SK-N-SH (cell line): ENCODE data around the gene CLEC16A. TPM values are rescaled to one million over a fixed set of nuclear protein-coding genes. Genes with fewer than 3 reads are reported as not detected.

Experiments used
- CTCF ChIA-PET: fragments of 300-600, 350-600 bp; formaldehyde crosslinking; extraction: SDS; loops from one replicate; lab custom pipeline; 2021; lab: Yijun Ruan, JAX
- POLR2A ChIA-PET: fragments of 350-600 bp; sonication (Branson Sonifier 250); formaldehyde crosslinking; extraction: SDS; loops from one replicate; lab custom pipeline; 2020; ENCODE audit warnings: antibody characterized with exemption, inconsistent platforms; lab: Yijun Ruan, JAX
- DNase-seq: peaks from one replicate; pipeline ENCODE4 v3.0.0; 2012
- H2AFZ ChIP-seq: fragments of 200-600 bp; sonication (generic); 2 replicates; pipeline ENCODE4 v1.8.1; 2016; ENCODE audit warnings: antibody characterized with exemption, mild to moderate bottlenecking, low read depth
- H3F3A ChIP-seq: fragments of 200-600 bp; sonication (generic); replicated peaks from 2 replicates; pipeline ENCODE3; 2016; ENCODE audit warnings: antibody characterized with exemption, mild to moderate bottlenecking; ENCODE audit not compliant: insufficient read depth
- H3K27ac ChIP-seq, 2 experiments: fragments of 200-500 bp in 1 of 2; fragments of 200-600 bp in 1 of 2; sonication (Bioruptor generic) in 1 of 2; sonication (generic), shearing (Covaris generic) in 1 of 2; 2 replicates each; pipeline versions ENCODE4 v1.5.1 to v1.6.1; 2014 to 2016; ENCODE audit warnings: low read depth in 2 of 2, inconsistent platforms in 1 of 2, low read length in 1 of 2, mild to moderate bottlenecking in 1 of 2, mixed read lengths in 1 of 2
- H3K27me3 ChIP-seq: fragments of 200-600 bp; sonication (generic), shearing (Covaris generic); 2 replicates; pipeline ENCODE4 v1.6.1; 2016; ENCODE audit warnings: mixed run types; ENCODE audit not compliant: insufficient read depth
- H3K36me3 ChIP-seq, 2 experiments: fragments of 200-500 bp in 1 of 2; fragments of 200-600 bp in 1 of 2; sonication (Bioruptor generic) in 1 of 2; sonication (generic) in 1 of 2; replicated peaks in 1 of 2; 2 replicates each; pipeline versions ENCODE3 to v1.5.1; 2014 to 2016; ENCODE audit warnings: low read length in 1 of 2, mild to moderate bottlenecking in 1 of 2; ENCODE audit not compliant: insufficient read depth in 2 of 2, control insufficient read depth in 1 of 2
- H3K4me1 ChIP-seq, 2 experiments: fragments of 200-500 bp in 1 of 2; fragments of 200-600 bp in 1 of 2; sonication (Bioruptor generic) in 1 of 2; sonication (generic), shearing (Covaris generic) in 1 of 2; 2 replicates each; pipeline versions ENCODE4 v1.5.1 to v1.6.1; 2014 to 2016; ENCODE audit warnings: low read depth in 1 of 2, low read length in 1 of 2, mixed run types in 1 of 2; ENCODE audit not compliant: insufficient read depth in 2 of 2, control insufficient read depth in 1 of 2
- H3K4me2 ChIP-seq: fragments of 200-600 bp; sonication (generic), shearing (Covaris generic); 2 replicates; pipeline ENCODE4 v1.6.1; 2017; ENCODE audit warnings: mixed run types
- H3K4me3 ChIP-seq, 2 experiments: fragments of 200-500 bp in 1 of 2; fragments of 200-600 bp in 1 of 2; sonication (Bioruptor generic) in 1 of 2; sonication (generic), shearing (Covaris generic) in 1 of 2; 2 replicates each; pipeline versions ENCODE4 v1.5.1 to v1.8.1; 2014 to 2016; ENCODE audit warnings: low read depth in 2 of 2, inconsistent platforms in 1 of 2, low read length in 1 of 2, mild to moderate bottlenecking in 1 of 2, mixed read lengths in 1 of 2, moderate library complexity in 1 of 2
- H3K79me2 ChIP-seq: fragments of 200-600 bp; sonication (generic); 2 replicates; pipeline ENCODE4 v1.8.1; 2017; ENCODE audit warnings: mild to moderate bottlenecking; ENCODE audit not compliant: insufficient read depth
- H3K9ac ChIP-seq: fragments of 200-600 bp; sonication (generic); 2 replicates; pipeline ENCODE4 v1.6.1; 2017; ENCODE audit warnings: mixed run types
- H3K9me2 ChIP-seq: fragments of 200-600 bp; sonication (generic); 2 replicates; pipeline ENCODE4 v1.6.1; 2017; ENCODE audit warnings: mixed run types
- H3K9me3 ChIP-seq: fragments of 200-600 bp; sonication (generic); 2 replicates; pipeline ENCODE4 v1.6.1; 2017; ENCODE audit warnings: mixed run types, mild to moderate bottlenecking, moderate library complexity
- H4K20me1 ChIP-seq: fragments of 200-600 bp; sonication (generic); 2 replicates; pipeline ENCODE4 v1.6.1; 2017; ENCODE audit warnings: mild to moderate bottlenecking, mixed run types; ENCODE audit not compliant: insufficient read depth
- ELF1 ChIP-seq: IDR thresholded peaks from 2 replicates; pipeline ENCODE4 v1.4.0; 2012
- EP300 ChIP-seq, 2 experiments: IDR thresholded peaks; 2 replicates each; pipeline versions ENCODE4 v1.4.0 to v1.6.1; 2012; ENCODE audit warnings: borderline replicate concordance in 1 of 2, low read depth in 1 of 2, low read length in 1 of 2
- GABPA ChIP-seq: IDR thresholded peaks from 2 replicates; pipeline ENCODE4 v1.4.0; 2012; ENCODE audit warnings: low read depth, mild to moderate bottlenecking
- MEF2A ChIP-seq: IDR thresholded peaks from 2 replicates; pipeline ENCODE4 v1.4.0; 2012; ENCODE audit warnings: low read depth, borderline replicate concordance
- MXI1 ChIP-seq: IDR thresholded peaks from 2 replicates; pipeline ENCODE4 v1.6.1; 2012; ENCODE audit warnings: mild to moderate bottlenecking, low read depth, low read length, improper control_type of control experiment
- NFIC ChIP-seq: IDR thresholded peaks from 2 replicates; pipeline ENCODE4 v1.4.0; 2012; ENCODE audit warnings: borderline replicate concordance
- RFX5 ChIP-seq: IDR thresholded peaks from 2 replicates; pipeline ENCODE4 v1.6.1; 2012; ENCODE audit warnings: mild to moderate bottlenecking, improper control_type of control experiment, low read length
- TAF1 ChIP-seq: IDR thresholded peaks from 2 replicates; pipeline ENCODE4 v1.6.1; 2012; ENCODE audit warnings: low read depth, mild to moderate bottlenecking, low read length, moderate library complexity, borderline replicate concordance
- TCF12 ChIP-seq: IDR thresholded peaks from 2 replicates; pipeline ENCODE4 v1.4.0; 2012
- whole genome bisulfite sequencing: methylation state at CpG from one replicate; pipeline ENCODE4 v1.1.6; 2017; ENCODE audit warnings: low lambda C conversion rate; 5-methylcytosine and 5-hydroxymethylcytosine counted together
- polyA plus RNA-seq, 3 experiments: library from polyadenylated mRNA; depleted of rRNA; stranded (reverse); fragments of >200 nt; gene quantifications; 2 replicates each; pipeline ENCODE4 v1.2.3, GENCODE V29; 2012
- TF ChIP-seq, protein P1 (sequence below): fragments of 150-350 bp; IDR thresholded peaks from 2 replicates; pipeline ENCODE4 v1.6.1; 2017; ENCODE audit warnings: antibody characterized with exemption, low read length, low read depth, borderline replicate concordance
- TF ChIP-seq, protein P2 (sequence below): IDR thresholded peaks from 2 replicates; pipeline ENCODE4 v1.6.1; 2012; ENCODE audit warnings: mild to moderate bottlenecking, low read depth, low read length, moderate library complexity

CLEC16A gene
- polyA plus RNA-seq, 1 of the 3 experiments (the other 2 are of a cell fraction): 13.7 TPM

DNA sequence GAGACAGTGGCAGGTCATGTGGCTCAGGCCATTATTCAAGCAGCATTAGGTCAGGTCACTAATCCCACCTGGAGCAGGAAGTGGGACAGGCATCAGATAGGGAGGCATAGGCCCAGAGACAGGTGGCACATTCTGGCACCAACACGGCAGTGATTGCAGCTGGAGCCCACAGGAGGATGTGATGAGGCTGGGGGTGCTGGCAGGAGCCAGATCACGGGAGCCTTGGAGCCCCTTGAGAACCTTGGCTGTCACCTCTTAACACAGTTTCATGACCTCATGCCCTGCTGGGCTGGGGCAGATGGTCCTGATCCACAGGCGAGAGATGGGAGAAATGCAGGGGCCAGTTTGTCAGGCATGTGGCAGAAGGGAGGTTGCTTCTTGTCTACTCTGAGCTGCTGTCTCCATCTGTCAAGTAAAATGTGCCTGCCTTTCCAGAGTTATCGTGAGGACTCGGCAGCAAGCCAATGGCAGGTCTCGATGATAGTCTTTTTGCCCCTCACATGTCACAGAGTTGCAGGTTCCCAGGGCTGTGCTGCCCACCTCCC is 109.6 kb downstream of the CLEC16A start:
- no peaks in the 10 kb centered on the region for H4K20me1 ChIP-seq
- no peaks in the 10 kb centered on the region for H3K9me3 ChIP-seq
- DNase-seq: no peak
- no peak overlapping the region for H3K27ac ChIP-seq
- POLR2A ChIA-PET: no interaction called here
- WGBS: 100% methylated on average over 1 of the region's 6 CpGs
- no peaks in the 10 kb centered on the region for H3K79me2 ChIP-seq
- H3K4me3 ChIP-seq: no peak overlapping the region
- no peak overlapping the region for H3K4me2 ChIP-seq
- H3K9me2 ChIP-seq: no peaks in the 10 kb centered on the region
- H3K27me3 ChIP-seq: no peaks in the 10 kb centered on the region
- no peak overlapping the region for H2AFZ ChIP-seq
- H3K9ac ChIP-seq: no peak overlapping the region
- peaks cover 0 to 5% of the 10 kb centered on the region in 2 experiments; a peak in 1 of 4 replicates for H3K4me1 ChIP-seq
- CTCF ChIA-PET: interaction anchor here (1.2 kb wide), 1 partner anchor 9 kb away, joined by 5 read pairs; no protein-coding TSS in a partner anchor
- no peak for TF ChIP-seq EP300 (IDR thresholded peaks at IDR 0.05; ENCODE audit: borderline replicate concordance in 1 of 2, low read depth in 1 of 2, low read length in 1 of 2)
- TF ChIP-seq GABPA: no peak
- TF ChIP-seq NFIC: no peak
- TF ChIP-seq RFX5: no peak
- TF ChIP-seq, protein P1, sequence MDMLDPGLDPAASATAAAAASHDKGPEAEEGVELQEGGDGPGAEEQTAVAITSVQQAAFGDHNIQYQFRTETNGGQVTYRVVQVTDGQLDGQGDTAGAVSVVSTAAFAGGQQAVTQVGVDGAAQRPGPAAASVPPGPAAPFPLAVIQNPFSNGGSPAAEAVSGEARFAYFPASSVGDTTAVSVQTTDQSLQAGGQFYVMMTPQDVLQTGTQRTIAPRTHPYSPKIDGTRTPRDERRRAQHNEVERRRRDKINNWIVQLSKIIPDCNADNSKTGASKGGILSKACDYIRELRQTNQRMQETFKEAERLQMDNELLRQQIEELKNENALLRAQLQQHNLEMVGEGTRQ: no peak
- no peak for TF ChIP-seq MXI1
- TF ChIP-seq, protein P2, sequence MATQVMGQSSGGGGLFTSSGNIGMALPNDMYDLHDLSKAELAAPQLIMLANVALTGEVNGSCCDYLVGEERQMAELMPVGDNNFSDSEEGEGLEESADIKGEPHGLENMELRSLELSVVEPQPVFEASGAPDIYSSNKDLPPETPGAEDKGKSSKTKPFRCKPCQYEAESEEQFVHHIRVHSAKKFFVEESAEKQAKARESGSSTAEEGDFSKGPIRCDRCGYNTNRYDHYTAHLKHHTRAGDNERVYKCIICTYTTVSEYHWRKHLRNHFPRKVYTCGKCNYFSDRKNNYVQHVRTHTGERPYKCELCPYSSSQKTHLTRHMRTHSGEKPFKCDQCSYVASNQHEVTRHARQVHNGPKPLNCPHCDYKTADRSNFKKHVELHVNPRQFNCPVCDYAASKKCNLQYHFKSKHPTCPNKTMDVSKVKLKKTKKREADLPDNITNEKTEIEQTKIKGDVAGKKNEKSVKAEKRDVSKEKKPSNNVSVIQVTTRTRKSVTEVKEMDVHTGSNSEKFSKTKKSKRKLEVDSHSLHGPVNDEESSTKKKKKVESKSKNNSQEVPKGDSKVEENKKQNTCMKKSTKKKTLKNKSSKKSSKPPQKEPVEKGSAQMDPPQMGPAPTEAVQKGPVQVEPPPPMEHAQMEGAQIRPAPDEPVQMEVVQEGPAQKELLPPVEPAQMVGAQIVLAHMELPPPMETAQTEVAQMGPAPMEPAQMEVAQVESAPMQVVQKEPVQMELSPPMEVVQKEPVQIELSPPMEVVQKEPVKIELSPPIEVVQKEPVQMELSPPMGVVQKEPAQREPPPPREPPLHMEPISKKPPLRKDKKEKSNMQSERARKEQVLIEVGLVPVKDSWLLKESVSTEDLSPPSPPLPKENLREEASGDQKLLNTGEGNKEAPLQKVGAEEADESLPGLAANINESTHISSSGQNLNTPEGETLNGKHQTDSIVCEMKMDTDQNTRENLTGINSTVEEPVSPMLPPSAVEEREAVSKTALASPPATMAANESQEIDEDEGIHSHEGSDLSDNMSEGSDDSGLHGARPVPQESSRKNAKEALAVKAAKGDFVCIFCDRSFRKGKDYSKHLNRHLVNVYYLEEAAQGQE: no peak
- TF ChIP-seq TAF1: no peak
- TF ChIP-seq ELF1: no peak
- TF ChIP-seq MEF2A: no peak
- TF ChIP-seq TCF12: no peak
- H3F3A ChIP-seq: no peaks in the 10 kb centered on the region
- H3K36me3 ChIP-seq: peaks cover 6 to 31% of the 10 kb centered on the region in 2 experiments
